HG03095 (cell line): ENCODE data around the gene KDM5B.
"Not testable (repeated sequence)": the region's sequence is repeated elsewhere in the genome, so short reads cannot be mapped to it uniquely, and the experiment has no call there.

Experiments used
- ATAC-seq: cut with Tn5 transposase; IDR thresholded peaks from one replicate; pipeline ENCODE4 v1.9.1; 2021; ENCODE audit warnings: moderate library complexity; ENCODE audit not compliant: unreplicated experiment

KDM5B gene

DNA sequence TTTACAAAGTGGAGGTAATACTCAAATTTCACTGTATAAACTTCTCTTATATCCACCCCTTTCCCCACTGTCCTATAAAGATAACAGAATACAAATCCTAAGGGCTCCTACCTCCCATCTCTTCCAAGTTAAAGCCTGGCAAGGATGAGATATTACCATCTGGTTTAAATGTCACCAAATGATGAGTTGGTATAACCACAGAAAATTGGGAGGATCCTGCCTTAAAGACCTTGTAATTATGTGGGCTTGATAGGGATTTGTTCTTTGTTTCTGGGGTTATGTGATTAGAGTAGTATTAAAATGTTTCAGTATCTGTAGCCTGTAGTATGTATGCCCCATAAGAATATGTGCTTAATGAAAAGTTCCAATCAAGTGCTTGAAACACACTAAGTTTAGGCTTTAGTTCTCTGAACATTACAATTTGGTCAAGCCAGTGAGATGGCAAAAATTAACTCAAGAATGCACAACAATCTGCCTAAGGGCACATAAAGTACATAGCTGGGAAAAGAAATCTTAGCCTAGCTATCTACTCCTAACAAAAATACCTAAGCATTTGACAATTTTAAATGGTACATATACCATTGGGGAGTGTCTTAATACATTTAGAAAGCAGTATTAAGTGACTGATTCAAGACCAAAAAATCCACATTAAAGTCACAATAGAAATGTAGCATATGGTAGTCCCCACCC lies 14.0 kb downstream of the KDM5B start:
- ATAC-seq, result no peak

DNA sequence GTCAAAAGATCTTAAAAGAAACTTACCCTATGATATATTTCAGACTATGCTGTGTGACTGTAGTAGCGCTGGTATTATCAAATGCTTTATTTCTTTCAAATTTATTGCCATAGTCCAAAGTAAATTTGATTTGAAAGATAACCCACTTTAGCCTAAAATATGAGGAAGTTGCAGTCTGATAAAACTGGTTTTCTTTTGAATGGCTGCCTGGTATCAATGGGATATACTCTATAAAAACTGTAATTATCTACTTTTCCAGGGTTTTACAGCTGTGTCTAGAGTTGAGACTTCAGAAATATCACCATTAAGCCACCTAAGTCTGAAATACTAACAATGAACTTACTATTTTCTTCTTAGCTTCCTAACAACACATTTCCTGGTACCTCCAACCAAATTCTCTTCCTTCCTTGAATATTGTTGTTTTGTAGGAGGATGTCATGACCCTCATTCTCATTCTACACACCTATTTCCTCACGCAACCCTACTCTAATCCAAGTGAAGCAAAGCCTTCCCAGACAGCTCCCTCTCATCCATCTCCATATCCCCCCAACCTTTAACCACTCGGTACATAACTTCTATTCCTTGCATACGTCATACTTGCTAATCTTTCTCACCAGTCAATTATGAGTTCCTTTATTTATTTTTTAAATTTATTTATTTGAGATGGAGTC lies 17.0 kb downstream of the KDM5B start:
- no peak for ATAC-seq

GRCh38 chr1:202788800-202789199 lies 19.4 kb downstream of the KDM5B start:
- ATAC-seq, result no peak

DNA sequence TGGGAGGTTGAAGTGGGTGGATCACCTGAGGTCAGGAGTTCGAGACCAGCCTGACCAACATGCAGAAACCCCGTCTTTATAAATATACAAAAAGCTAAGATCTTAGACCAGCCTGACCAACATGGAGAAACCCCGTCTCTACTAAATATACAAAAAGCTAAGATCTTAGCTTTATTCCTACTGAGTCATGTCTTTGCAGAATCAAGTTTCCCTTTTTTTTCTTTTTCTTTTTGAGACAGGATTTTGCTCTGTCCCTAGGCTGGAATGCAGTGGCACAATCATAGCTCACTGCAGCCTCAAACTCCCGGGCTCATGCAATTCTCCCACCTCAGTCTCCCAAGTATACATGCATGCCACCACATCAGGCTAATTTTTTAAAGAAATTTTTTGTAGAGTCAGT lies 21.4 kb downstream of the KDM5B start:
- no peak for ATAC-seq

DNA sequence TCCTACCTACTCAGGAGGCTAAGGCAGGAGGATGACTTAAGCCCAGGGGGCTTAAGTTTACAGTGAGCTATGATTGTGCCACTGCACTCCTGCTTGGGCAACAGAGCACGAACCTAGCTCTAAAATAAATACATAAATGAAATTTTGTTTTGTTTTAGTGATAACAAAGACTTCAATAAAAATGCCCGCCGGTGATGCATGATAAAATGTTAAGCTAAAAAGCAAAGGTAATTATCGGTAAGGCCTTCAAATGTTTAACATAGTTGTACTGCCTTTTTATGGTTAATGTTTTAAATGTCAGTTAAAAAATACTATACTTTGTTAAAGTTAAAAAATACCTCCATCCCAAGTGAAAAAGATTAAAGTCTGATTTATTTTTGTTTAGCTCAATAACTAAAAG lies 27.0 kb downstream of the KDM5B start:
- ATAC-seq, result no peak

- ATAC-seq, result no peak
Measured at GRCh38 chr1:202770135-202770534, 38.1 kb downstream of the KDM5B start.

DNA sequence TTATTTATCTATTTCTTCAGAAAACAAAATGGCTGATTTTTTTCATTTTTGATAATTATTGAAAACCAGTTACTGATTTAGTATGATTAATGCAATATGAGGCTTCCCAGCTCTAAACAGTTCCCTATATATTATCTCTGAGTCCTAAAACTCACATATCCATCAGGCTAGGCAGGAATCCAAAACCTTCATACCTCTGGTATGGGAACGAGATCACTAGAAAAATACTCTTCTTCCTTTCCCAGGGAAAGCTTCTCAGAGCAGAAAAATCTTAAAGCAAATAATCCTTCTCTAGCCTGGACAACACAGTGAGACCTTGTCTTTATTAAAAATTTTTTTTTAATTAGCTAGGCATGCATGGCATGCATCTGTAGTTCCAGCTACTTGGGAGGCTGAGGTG lies 42.5 kb downstream of the KDM5B start:
- ATAC-seq, result no peak

GRCh38 chr1:202762019-202762418 lies 46.2 kb downstream of the KDM5B start:
- no peak for ATAC-seq

GRCh38 chr1:202760589-202760988 lies 47.6 kb downstream of the KDM5B start:
- no peak for ATAC-seq

DNA sequence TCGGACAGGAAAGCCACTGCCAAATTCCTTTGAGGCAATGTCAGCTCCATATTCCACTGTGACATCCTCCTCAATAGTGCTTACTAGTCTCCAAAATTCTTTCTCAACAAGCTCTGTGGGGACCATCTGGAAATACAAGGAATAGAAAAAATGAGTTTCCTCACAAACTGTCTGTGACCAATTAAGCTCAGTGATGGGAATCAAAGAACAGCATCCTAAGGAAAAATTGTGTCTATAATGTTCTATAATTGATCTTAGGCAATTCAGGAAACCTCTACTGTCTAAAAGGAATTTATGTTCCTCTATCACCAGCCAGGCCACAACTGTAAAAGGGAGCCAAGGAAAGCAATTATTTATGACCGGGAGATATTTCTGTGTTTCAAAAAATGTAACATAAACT lies 51.8 kb downstream of the KDM5B start:
- no peak for ATAC-seq

DNA sequence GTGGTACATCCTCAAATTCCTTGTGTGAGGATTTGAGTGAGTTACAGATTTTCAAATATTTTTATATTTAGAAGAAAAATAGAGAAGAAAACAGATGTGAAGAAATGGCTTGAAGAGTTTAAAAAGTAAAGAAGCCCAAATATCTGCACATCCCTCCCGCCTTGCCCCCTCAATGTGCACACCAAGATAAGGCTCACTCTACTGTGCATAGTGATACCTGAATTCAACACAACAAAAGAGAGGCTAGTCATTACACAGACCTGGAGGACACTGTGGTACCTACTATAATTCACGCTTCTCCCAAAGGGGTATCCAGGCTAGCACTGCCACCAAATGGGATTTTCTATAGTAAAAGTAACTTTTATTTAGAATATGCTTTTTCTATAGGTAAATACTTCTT lies 53.9 kb downstream of the KDM5B start:
- no peak for ATAC-seq

- ATAC-seq, result no peak
Measured at GRCh38 chr1:202752774-202753173, 55.4 kb downstream of the KDM5B start.

GRCh38 chr1:202750761-202751160 lies 57.5 kb downstream of the KDM5B start:
- ATAC-seq, result no peak

DNA sequence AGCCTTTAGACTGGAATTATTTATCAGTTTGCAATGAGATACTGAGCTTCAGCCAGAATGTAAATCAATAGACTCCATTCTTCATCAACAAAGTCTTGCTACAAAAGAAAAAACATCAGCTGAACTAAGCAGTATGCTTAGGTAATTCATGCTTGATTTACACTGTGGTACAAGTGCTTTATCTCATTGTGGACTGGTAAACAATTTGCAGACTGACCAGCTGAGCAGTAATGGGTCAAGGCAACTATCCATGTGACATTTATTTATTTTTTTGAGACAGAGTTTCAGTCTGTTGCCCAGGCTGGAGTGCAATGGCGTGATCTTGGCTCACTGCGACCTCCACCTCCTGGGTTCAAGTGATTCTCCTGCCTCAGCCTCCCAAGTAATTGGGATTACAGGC lies 58.2 kb downstream of the KDM5B start:
- no peak for ATAC-seq

GRCh38 chr1:202745323-202745888 lies 62.8 kb downstream of the KDM5B start:
- no peak for ATAC-seq

DNA sequence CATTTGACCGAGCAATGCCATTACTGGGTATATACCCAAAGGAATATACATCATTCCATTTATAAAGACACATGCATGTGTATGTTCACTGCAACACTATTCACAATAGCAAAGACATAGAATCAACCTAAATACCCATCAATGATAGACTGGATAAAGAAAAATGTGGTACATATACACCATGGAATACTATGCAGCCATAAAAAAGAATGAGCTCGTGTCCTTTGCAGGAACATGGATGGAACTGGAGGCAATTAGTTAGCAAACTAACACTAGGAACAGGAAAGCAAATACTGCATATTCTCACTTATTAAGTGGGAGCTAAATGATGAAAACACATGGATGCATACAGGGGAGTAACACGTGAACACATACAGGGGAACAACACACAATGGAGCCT lies 63.5 kb downstream of the KDM5B start:
- not testable (repeated sequence) for ATAC-seq

- ATAC-seq, result no peak
Measured at GRCh38 chr1:202742496-202742895, 65.7 kb downstream of the KDM5B start.

DNA sequence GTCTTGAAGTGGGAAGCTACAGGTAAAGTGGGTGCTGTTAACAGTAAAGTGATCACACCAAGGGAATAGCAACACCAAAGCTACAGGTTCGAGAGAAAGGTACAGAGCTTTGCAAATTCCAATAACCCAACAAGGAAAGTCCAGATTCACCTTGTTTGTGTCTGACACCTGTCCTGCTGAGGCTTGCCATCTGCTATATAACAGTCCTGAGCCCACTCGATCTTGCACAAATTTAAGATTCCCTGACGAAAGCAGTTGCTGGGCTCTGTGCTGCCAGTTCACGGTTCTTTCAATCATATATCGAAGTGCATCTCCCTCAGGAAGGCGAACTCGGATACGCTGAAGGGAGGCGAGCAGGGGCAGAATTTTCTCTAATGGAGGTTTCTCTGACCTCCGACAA lies 75.0 kb downstream of the KDM5B start:
- ATAC-seq, result no peak

- ATAC-seq, result no peak
Measured at GRCh38 chr1:202728951-202729350, 79.3 kb downstream of the KDM5B start.

DNA sequence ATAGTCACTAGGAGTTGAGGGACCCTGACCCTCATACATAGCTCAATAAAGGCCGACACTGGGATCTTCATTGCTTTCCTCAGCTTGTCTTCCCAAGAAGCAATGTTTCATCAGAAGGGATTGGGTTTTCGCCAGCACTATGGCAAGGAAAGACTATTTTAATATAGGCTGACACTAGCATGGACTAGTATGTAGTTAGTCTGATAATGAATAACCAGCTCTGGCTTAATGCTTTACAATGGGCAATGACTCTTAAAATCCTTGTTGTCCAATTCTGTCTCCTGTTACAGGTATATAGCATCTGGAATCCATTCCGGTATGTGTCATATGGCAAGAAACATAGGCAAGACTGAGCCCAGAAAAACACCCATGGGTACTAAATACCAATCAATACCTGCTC lies 82.7 kb downstream of the KDM5B start:
- no peak for ATAC-seq

- no peak for ATAC-seq
Measured at GRCh38 chr1:202723708-202724107, 84.5 kb downstream of the KDM5B start.

- ATAC-seq, result not testable (repeated sequence)
Measured at GRCh38 chr1:202723046-202723445, 85.2 kb downstream of the KDM5B start.
